ENCODE results near the gene TNNT3. TPM values are rescaled to one million over a fixed set of nuclear protein-coding genes. Genes with fewer than 3 reads are reported as not detected.

TNNT3 gene
- total RNA-seq (2021) (0.60 TPM in 1 of 2 replicates, not detected in the other), Bru-seq, nascent RNA (not detected), BruChase-seq, experiment 1, labeled RNA remaining after a 2-hour chase (not detected), BruChase-seq, experiment 2, labeled RNA remaining after a 6-hour chase (not detected)
- long read RNA-seq: 0 reads

- Histone ChIP-seq H3K79me2 (ENCODE audit: low read depth) (no peaks in the 10 kb centered on the region), H3K9me2 (ENCODE audit: insufficient read depth) (no peaks in the 10 kb centered on the region), H3K36me3 (ENCODE audit: low read depth) (no peaks in the 10 kb centered on the region), H3F3A (ENCODE audit: insufficient read depth, low read depth) (no peaks in the 10 kb centered on the region), H3K27ac (no peak within 1 kb of the TSS), H4K20me1 (ENCODE audit: insufficient read depth) (no peaks in the 10 kb centered on the region), H3K4me3 (no peak within 1 kb of the TSS), H3K9me3 (ENCODE audit: insufficient read depth, low read depth) (no peaks in the 10 kb centered on the region), H2AFZ (no peak within 1 kb of the TSS), H3K4me2 (no peak within 1 kb of the TSS), H3K4me1 (replicated peaks; ENCODE audit: insufficient read depth) (no peaks in the 10 kb centered on the region), H3K27me3 (ENCODE audit: insufficient read depth, low read depth) (peaks cover 16% of the 10 kb centered on the region; the same call in 1 of the 2 replicates)
- BruUV-seq (replicated peaks): no TSS peak
- TF ChIP-seq CTCF (conservative IDR thresholded peaks at IDR 0.05) (no peak), EZH2 (IDR thresholded peaks at IDR 0.05; ENCODE audit: low read depth) (no peak)
- ChIA-PET CTCF (no interaction called here), POLR2A (ENCODE audit: unreplicated experiment) (no interaction called here)
- no peak for DNase-seq
- intact Hi-C loops (cut with micrococcal nuclease; ENCODE audit: unreplicated experiment): no loop called here
Measured at GRCh38 chr11:1919391-1920127, at the start of gene TNNT3. Gene TNNT3, plus strand, starts transcription at chr11:1919703. Its CDS starts 3,172 bp downstream, at chr11:1922875.

GRCh38 chr11:1870326-1870696 is 49.2 kb upstream of the TNNT3 start:
- Histone ChIP-seq H3K4me1 (replicated peaks; ENCODE audit: insufficient read depth) (no peaks in the 10 kb centered on the region), H3K9me2 (ENCODE audit: insufficient read depth) (no peaks in the 10 kb centered on the region), H3K9me3 (ENCODE audit: insufficient read depth, low read depth) (no peaks in the 10 kb centered on the region), H3F3A (ENCODE audit: insufficient read depth, low read depth) (no peaks in the 10 kb centered on the region), H3K27me3 (ENCODE audit: insufficient read depth, low read depth) (0 out of 2 replicates have a peak, but pooled peaks cover 11% of the 10 kb centered on the region), H3K4me3 (no peak overlapping the region), H4K20me1 (ENCODE audit: insufficient read depth) (no peaks in the 10 kb centered on the region), H3K79me2 (ENCODE audit: low read depth) (no peaks in the 10 kb centered on the region), H2AFZ (no peak overlapping the region), H3K4me2 (no peak overlapping the region), H3K27ac (no peak overlapping the region), H3K36me3 (ENCODE audit: low read depth) (no peaks in the 10 kb centered on the region)
- POLR2A ChIA-PET (ENCODE audit: unreplicated experiment): no interaction called here
- no TSS peak for BruUV-seq (replicated peaks)
- TF ChIP-seq CTCF (conservative IDR thresholded peaks at IDR 0.05): no peak
- TF ChIP-seq EZH2 (IDR thresholded peaks at IDR 0.05; ENCODE audit: low read depth): no peak
- no peak for DNase-seq
- CTCF ChIA-PET: no interaction called here
- intact Hi-C loops (cut with micrococcal nuclease; ENCODE audit: unreplicated experiment): no loop called here

- TF ChIP-seq EZH2 (IDR thresholded peaks at IDR 0.05; ENCODE audit: low read depth): no peak
- TF ChIP-seq CTCF (conservative IDR thresholded peaks at IDR 0.05): no peak
- Histone ChIP-seq H2AFZ (no peak overlapping the region), H3K4me1 (replicated peaks; ENCODE audit: insufficient read depth) (no peaks in the 10 kb centered on the region), H3K36me3 (ENCODE audit: low read depth) (no peaks in the 10 kb centered on the region), H3F3A (ENCODE audit: insufficient read depth, low read depth) (no peaks in the 10 kb centered on the region), H4K20me1 (ENCODE audit: insufficient read depth) (no peaks in the 10 kb centered on the region), H3K27ac (no peak overlapping the region), H3K9me2 (ENCODE audit: insufficient read depth) (no peaks in the 10 kb centered on the region), H3K9me3 (ENCODE audit: insufficient read depth, low read depth) (no peaks in the 10 kb centered on the region), H3K27me3 (ENCODE audit: insufficient read depth, low read depth) (0 out of 2 replicates have a peak, but pooled peaks cover 11% of the 10 kb centered on the region), H3K4me3 (no peak overlapping the region), H3K4me2 (no peak overlapping the region), H3K79me2 (ENCODE audit: low read depth) (no peaks in the 10 kb centered on the region)
- intact Hi-C loops (cut with micrococcal nuclease; ENCODE audit: unreplicated experiment): no loop called here
- POLR2A ChIA-PET (ENCODE audit: unreplicated experiment): no interaction called here
- CTCF ChIA-PET: no interaction called here
- BruUV-seq (replicated peaks): no TSS peak
- DNase-seq: no peak
Measured at GRCh38 chr11:1870721-1871466, 48.6 kb upstream of the TNNT3 start.
